Retinal pigment epithelial cell (primary cell): ENCODE data around the gene RANBP1.

Experiments
- DNase-seq: peaks from one replicate; pipeline ENCODE4 v3.0.0-alpha.2; 2010; ENCODE audit warnings: low read depth
- H3K4me3 ChIP-seq: 2 replicates; pipeline ENCODE4 v1.5.1; 2011; ENCODE audit warnings: mild to moderate bottlenecking, low read length, control low read depth, moderate library complexity
- CTCF ChIP-seq: conservative IDR thresholded peaks from 2 replicates; pipeline ENCODE4 v1.5.1; 2011; ENCODE audit warnings: low read depth, low read length, control low read depth, inconsistent platforms

RANBP1 gene

GRCh38 chr22:20127869-20128618, 12.1 kb downstream of the RANBP1 start:
- DNase-seq, result no peak
- TF ChIP-seq CTCF, result no peak
- H3K4me3 ChIP-seq, result no peak overlapping the region

DNA sequence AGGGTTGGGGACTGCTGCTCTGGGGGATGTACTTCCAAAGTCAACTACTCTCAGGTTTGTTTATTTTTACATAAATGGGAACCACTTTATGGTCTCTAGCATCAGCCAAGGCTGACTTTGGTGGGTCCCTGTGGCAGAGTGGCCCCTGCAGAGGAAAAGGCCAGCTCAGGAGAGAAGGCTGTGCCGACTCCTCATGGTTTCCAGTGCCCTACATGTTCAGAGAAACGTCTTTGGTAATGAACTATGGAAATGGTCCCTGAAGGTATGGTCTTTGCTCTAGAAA, 12.7 kb downstream of the RANBP1 start:
- DNase-seq, result no peak
- no peak for TF ChIP-seq CTCF
- H3K4me3 ChIP-seq, result no peak overlapping the region

DNA sequence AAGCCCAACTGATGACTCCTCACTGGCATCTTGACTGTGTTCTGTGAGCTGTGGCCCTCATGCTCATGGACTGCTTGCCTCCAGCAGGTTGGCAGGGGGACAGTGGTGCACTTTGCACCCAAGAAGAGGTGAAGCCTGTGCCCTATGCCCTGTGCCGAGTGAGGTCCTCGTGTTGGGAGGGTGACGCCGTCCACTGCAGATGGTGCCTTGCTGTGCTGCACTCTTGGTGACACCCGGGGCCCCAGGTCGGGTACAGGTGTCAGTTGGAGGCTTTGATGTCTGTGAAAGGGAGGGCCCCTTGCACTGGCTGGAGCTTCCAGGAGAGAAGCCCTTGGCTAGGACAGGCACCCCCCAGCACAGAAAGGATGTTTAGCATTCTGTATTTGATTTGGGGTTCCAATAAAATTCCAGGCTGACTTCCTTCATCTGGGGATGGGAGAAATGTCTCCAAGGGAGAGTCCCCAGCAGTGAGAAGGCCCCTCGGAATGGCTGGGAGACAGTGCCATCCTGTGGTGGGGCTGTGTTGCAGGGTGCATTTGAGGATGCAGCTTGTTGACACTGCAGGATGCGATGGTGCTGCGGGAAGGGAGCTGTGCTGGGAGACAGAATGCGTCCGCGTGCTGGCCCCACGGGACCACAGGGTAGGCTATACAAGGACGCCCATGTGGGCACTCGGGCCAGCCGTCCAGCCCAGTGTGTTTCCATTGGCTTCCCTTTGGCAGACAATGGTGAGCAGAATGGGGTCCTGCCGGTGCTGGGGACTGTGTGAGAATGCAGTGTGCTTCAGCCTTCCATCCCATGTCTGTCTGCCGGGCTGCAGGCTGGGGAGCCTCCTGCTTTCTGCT, 13.2 kb downstream of the RANBP1 start:
- no peak for DNase-seq
- peak; percentile 48 for TF ChIP-seq CTCF
- H3K4me3 ChIP-seq, result no peak overlapping the region

GRCh38 chr22:20129747-20130014, 13.8 kb downstream of the RANBP1 start:
- no peak for TF ChIP-seq CTCF
- H3K4me3 ChIP-seq, result no peak overlapping the region
- no peak for DNase-seq

GRCh38 chr22:20130319-20130718, 14.4 kb downstream of the RANBP1 start:
- no peak for TF ChIP-seq CTCF
- no peak for DNase-seq
- no peak overlapping the region for H3K4me3 ChIP-seq

DNA sequence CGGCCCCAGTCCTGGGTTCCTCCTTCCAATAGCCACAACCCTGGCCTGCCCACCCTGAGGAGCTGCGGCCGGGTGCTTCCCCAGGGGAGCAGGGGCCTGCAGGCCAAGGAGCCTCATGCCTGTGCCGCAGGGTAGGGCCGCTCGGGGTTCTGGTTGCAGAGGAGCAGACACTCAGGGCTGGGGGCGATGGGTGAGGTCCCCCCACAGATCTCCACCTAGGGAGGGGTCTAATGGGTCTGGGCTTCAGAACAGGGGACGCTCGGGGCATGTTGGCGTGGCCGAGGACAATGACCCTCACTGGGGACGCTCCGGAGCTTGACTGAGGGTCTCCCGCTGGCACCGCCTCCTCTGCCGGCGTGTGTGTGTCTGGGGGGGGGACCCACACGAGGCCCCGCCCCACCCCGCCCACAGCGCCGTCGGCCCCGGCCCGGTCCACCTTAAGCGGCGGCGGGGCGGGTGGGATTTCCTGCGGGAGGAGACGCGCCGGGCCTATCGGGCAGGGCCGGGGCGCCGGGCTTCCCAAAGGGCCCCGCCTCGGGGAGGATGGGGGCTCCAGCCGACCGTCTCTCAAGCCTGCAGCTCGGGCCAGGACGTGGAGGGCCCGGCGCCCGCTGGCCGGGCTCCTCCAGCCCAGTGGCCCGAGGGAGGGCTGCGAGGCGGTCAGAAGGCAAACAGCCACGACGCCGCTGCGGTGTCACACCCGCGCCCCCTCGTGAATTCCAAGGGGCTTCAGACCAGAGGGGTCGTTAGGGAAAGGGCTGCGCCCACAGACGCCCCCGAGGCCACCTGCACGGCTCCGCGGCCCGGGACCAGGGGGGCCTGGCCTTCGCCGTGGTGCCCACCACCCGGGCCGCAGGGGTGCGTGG, 15.1 kb downstream of the RANBP1 start:
- DNase-seq, result no peak
- peak overlapping the region; percentile 69 for H3K4me3 ChIP-seq
- TF ChIP-seq CTCF, result no peak

DNA sequence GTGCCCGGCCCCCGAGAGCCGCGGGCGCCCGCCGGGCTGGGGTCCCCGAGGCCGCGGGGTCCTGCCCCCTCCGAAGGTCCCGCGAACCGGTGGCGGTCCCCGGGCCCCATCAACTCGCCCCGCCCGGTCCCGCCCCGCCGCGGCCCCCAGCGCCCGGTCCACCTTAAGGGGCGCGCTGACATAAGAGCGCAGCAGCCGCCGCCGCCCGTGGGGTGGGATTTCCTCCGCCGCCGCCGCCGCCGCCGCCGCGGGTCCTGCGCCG, 15.6 kb downstream of the RANBP1 start, which contains the start of gene ZDHHC8:
TSS of gene ZDHHC8 (plus strand) at position 208 of the 262 bp plus-strand sequence. CDS start 144 bp downstream, outside the sequence.
- no peak for DNase-seq
- TF ChIP-seq CTCF, result no peak
- peak within 1 kb of the TSS; percentile 69 for H3K4me3 ChIP-seq
